A549 (cell line): ENCODE data around the gene SFXN3.
A peak's percentile ranks its signal among the peaks of the same experiment; 100 is the strongest.

Experiments used
- CTCF ChIP-seq: fragments of >200 bp; sonication (Bioruptor Twin); formaldehyde crosslinking; IDR thresholded peaks from 3 replicates; pipeline ENCODE4 v1.5.1; 2016
- EP300 ChIP-seq, 2 experiments: fragments of >200 bp; sonication (Bioruptor Twin); formaldehyde crosslinking; IDR thresholded peaks; 2 replicates in 1 of 2; 3 replicates in 1 of 2; pipeline ENCODE4 v1.6.1; 2016 to 2017
- GATA3 ChIP-seq: IDR thresholded peaks from 2 replicates; pipeline ENCODE4 v1.6.1; 2012; ENCODE audit warnings: borderline replicate concordance
- POLR2A ChIP-seq: IDR thresholded peaks from 2 replicates; pipeline ENCODE4 v1.6.1; 2012; ENCODE audit warnings: mild to moderate bottlenecking, low read length
- RAD21 ChIP-seq, 2 experiments: fragments of >200 bp in 1 of 2; sonication (Bioruptor Twin) in 1 of 2; formaldehyde crosslinking in 1 of 2; IDR thresholded peaks in 1 of 2; conservative IDR thresholded peaks in 1 of 2; 2 replicates in 1 of 2; 3 replicates in 1 of 2; pipeline ENCODE4 v1.6.1; 2012 to 2018; ENCODE audit warnings: inconsistent platforms in 1 of 2
- REST ChIP-seq: fragments of 200-600 bp; sonication (generic); IDR thresholded peaks from 2 replicates; pipeline ENCODE4 v1.6.1; 2016; ENCODE audit warnings: antibody characterized with exemption, mild to moderate bottlenecking, moderate library complexity
- SMC3 ChIP-seq: fragments of >200 bp; sonication (Bioruptor Twin); formaldehyde crosslinking; IDR thresholded peaks from 3 replicates; pipeline ENCODE4 v1.6.1; 2018; ENCODE audit warnings: inconsistent platforms

GRCh38 chr10:100997360-100998182 is 33.5 kb upstream of the SFXN3 start:
- TF ChIP-seq CTCF = peak; percentile 94
- TF ChIP-seq RAD21 (conservative IDR thresholded peaks at IDR 0.05 in 1 of 2, IDR thresholded peaks at IDR 0.05 in 1 of 2) = no peak; a peak in 1 of 5 replicates
- no peak for TF ChIP-seq SMC3
- peak; percentile 29 for TF ChIP-seq POLR2A
- no peak for TF ChIP-seq REST
- no peak for TF ChIP-seq GATA3
- TF ChIP-seq EP300 (IDR thresholded peaks at IDR 0.05) = no peak
